GM12874 (cell line): Measurements from ENCODE around the gene LPP.

Experiments
- TF ChIP-seq, protein P1 (sequence below): IDR thresholded peaks from 2 replicates; pipeline ENCODE4 v1.5.1; 2011; ENCODE audit warnings: low read depth, mild to moderate bottlenecking, control low read depth, low read length, moderate library complexity; ENCODE audit not compliant: insufficient read depth

LPP gene

GRCh38 chr3:188214442-188214841, 60.5 kb downstream of the LPP start:
- TF ChIP-seq, protein P1, sequence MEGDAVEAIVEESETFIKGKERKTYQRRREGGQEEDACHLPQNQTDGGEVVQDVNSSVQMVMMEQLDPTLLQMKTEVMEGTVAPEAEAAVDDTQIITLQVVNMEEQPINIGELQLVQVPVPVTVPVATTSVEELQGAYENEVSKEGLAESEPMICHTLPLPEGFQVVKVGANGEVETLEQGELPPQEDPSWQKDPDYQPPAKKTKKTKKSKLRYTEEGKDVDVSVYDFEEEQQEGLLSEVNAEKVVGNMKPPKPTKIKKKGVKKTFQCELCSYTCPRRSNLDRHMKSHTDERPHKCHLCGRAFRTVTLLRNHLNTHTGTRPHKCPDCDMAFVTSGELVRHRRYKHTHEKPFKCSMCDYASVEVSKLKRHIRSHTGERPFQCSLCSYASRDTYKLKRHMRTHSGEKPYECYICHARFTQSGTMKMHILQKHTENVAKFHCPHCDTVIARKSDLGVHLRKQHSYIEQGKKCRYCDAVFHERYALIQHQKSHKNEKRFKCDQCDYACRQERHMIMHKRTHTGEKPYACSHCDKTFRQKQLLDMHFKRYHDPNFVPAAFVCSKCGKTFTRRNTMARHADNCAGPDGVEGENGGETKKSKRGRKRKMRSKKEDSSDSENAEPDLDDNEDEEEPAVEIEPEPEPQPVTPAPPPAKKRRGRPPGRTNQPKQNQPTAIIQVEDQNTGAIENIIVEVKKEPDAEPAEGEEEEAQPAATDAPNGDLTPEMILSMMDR, result no peak

DNA sequence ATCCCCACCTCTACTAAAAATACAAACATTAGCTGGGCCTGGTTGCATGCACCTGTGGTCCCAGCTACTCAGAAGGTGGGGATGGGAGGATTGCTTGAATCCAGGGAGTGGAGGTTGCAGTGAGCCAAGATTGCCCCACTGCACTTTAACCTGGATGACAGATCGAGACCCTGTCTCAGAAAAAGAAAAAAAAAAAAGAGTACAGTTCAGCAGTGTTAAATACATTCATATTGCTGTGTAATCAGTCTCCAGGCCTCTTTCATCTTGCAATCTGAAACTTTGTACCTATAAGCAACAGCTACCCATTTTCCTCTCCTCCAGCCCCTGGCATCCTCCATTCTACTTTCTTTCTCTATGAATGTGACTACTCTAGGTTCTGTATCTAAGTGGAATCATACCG, 61.2 kb downstream of the LPP start:
- TF ChIP-seq, protein P1, result no peak

DNA sequence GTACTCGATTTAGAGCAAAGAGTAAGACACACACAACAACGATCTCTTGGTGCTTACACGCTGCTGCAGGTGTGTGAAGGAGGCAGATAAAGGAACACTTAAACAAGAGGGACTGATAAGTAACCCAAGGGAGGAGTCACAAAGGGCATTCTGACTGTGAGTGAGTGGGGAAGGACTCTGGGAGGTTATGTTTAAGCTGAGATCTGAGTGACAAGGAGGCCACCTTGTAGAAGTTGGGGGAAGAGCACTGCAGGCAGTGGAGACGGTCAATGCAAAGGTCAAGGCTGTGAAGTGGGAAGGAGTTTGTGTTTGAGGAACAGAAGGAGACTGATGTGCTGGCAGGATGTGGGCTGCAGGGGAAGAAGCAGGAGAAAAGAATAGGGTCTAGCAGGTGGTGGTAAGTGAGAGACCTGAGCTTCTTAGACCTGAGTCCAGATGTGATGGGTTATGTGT, 63.1 kb downstream of the LPP start:
- TF ChIP-seq, protein P1, result no peak

DNA sequence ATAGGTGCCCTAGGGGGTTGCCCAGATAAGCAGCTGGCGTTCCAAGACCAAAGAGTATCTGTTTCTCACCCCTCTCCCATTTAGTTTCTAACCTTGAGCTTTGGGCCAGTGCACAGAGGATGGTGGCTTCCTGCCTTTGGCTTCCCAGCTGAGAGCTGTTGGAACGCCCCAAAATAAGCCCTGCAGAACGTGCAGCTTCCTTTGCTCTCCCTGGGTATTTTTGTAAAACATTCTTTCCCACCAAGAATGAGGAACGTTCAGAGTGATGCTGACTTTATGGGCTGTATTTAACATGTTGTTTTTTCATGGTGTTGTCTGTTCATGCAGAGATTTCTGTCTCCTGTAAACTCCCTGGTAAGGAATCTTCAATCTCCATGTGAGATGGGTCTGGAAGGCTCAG, 63.8 kb downstream of the LPP start:
- TF ChIP-seq, protein P1, result no peak

- TF ChIP-seq, protein P1, result no peak
Observed at GRCh38 chr3:188218603-188219002, 64.6 kb downstream of the LPP start.

- TF ChIP-seq, protein P1, result no peak
Observed at GRCh38 chr3:188219147-188219546, 65.2 kb downstream of the LPP start.

- TF ChIP-seq, protein P1, result no peak
Observed at GRCh38 chr3:188220097-188220788, 66.3 kb downstream of the LPP start.
